H1 (cell line): ENCODE results near the gene MACROD1. TPM values are rescaled to one million over a fixed set of nuclear protein-coding genes. Genes with fewer than 3 reads are reported as not detected.

ENCODE experiments used
- ASH2L ChIP-seq: fragments of 200-600, 300-600 bp; sonication (generic); IDR thresholded peaks from one replicate; pipeline ENCODE4 v1.7.1; 2017; ENCODE audit warnings: low read length
- BACH1 ChIP-seq: IDR thresholded peaks from 2 replicates; pipeline ENCODE4 v1.6.1; 2012; ENCODE audit warnings: low read length, improper control_type of control experiment
- CBX5 ChIP-seq: fragments of 300-800, 300-1000 bp; sonication (generic); IDR thresholded peaks from 2 replicates; pipeline ENCODE4 v1.7.1; 2016; ENCODE audit warnings: antibody characterized with exemption, low read length, low read depth
- CEBPB ChIP-seq: IDR thresholded peaks from 2 replicates; pipeline ENCODE4 v1.6.1; 2012; ENCODE audit warnings: low read depth, low read length
- CREB1 ChIP-seq: IDR thresholded peaks from 2 replicates; pipeline ENCODE4 v1.6.1; 2012; ENCODE audit warnings: inconsistent platforms
- EGR1 ChIP-seq: IDR thresholded peaks from 2 replicates; pipeline ENCODE4 v1.6.1; 2011; ENCODE audit warnings: low read depth, low read length, borderline replicate concordance
- EP300 ChIP-seq, 2 experiments: IDR thresholded peaks; 1 replicate in 1 of 2; 2 replicates in 1 of 2; pipeline ENCODE4 v1.6.1; 2011 to 2012; ENCODE audit warnings: low read depth in 2 of 2, low read length in 2 of 2, mild to moderate bottlenecking in 2 of 2, borderline replicate concordance in 1 of 2, inconsistent platforms in 1 of 2, moderate library complexity in 1 of 2
- EZH2 ChIP-seq: fragments of 200-600 bp; sonication (generic); IDR thresholded peaks from 2 replicates; pipeline ENCODE4 v1.7.1; 2012; ENCODE audit warnings: low read depth, mild to moderate bottlenecking, moderate library complexity, low read length, inconsistent platforms; ENCODE audit not compliant: severe bottlenecking
- FOSL1 ChIP-seq: IDR thresholded peaks from 2 replicates; pipeline ENCODE4 v1.6.1; 2011; ENCODE audit warnings: mild to moderate bottlenecking, low read depth, low read length, moderate library complexity; ENCODE audit not compliant: insufficient read depth
- GABPA ChIP-seq: IDR thresholded peaks from 2 replicates; pipeline ENCODE4 v1.6.1; 2011; ENCODE audit warnings: mild to moderate bottlenecking, low read length, moderate library complexity, borderline replicate concordance; ENCODE audit not compliant: insufficient read depth
- JUN ChIP-seq: IDR thresholded peaks from 2 replicates; pipeline ENCODE4 v1.6.1; 2011; ENCODE audit warnings: low read depth, mild to moderate bottlenecking, improper control_type of control experiment, low read length
- KDM5A ChIP-seq: fragments of 200-600 bp; IDR thresholded peaks from 2 replicates; pipeline ENCODE4 v1.7.1; 2012; ENCODE audit warnings: mild to moderate bottlenecking, low read length, inconsistent platforms, mixed read lengths
- NANOG ChIP-seq: IDR thresholded peaks from 2 replicates; pipeline ENCODE4 v1.6.1; 2011; ENCODE audit warnings: low read length, low read depth, mild to moderate bottlenecking, inconsistent platforms; ENCODE audit not compliant: insufficient read depth, poor library complexity, severe bottlenecking
- POLR2AphosphoS5 ChIP-seq: IDR thresholded peaks from 2 replicates; pipeline ENCODE4 v1.6.1; 2011; ENCODE audit warnings: low read depth, low read length
- RAD21 ChIP-seq, 2 experiments: IDR thresholded peaks in 1 of 2; conservative IDR thresholded peaks in 1 of 2; 2 replicates each; pipeline ENCODE4 v1.6.1; 2011; ENCODE audit warnings: low read depth in 2 of 2, low read length in 2 of 2, improper control_type of control experiment in 1 of 2, inconsistent platforms in 1 of 2, mild to moderate bottlenecking in 1 of 2, moderate library complexity in 1 of 2
- RFX5 ChIP-seq: IDR thresholded peaks from 2 replicates; pipeline ENCODE4 v1.6.1; 2011; ENCODE audit warnings: low read depth, low read length, improper control_type of control experiment, borderline replicate concordance
- RNF2 ChIP-seq: fragments of 200-900, 300-1000 bp; sonication (generic); IDR thresholded peaks from 2 replicates; pipeline ENCODE4 v1.7.1; 2016; ENCODE audit warnings: borderline replicate concordance, low read depth, mild to moderate bottlenecking, antibody characterized with exemption, low read length; ENCODE audit not compliant: poor library complexity, severe bottlenecking; ENCODE audit errors: missing control alignments
- SIRT6 ChIP-seq: IDR thresholded peaks from one replicate; pipeline ENCODE4 v1.7.1; 2012; ENCODE audit warnings: low read length, inconsistent platforms
- SP1 ChIP-seq: IDR thresholded peaks from 2 replicates; pipeline ENCODE4 v1.6.1; 2011; ENCODE audit warnings: low read depth, low read length
- SP2 ChIP-seq: IDR thresholded peaks from 2 replicates; pipeline ENCODE4 v1.6.1; 2012; ENCODE audit warnings: mild to moderate bottlenecking, low read length, inconsistent platforms
- TAF1 ChIP-seq: IDR thresholded peaks from 2 replicates; pipeline ENCODE4 v1.6.1; 2011; ENCODE audit warnings: mild to moderate bottlenecking, low read depth, low read length
- TBP ChIP-seq: IDR thresholded peaks from 2 replicates; pipeline ENCODE4 v1.6.1; 2011; ENCODE audit warnings: low read depth, low read length, improper control_type of control experiment
- polyA plus RNA-seq, 7 experiments: library from polyadenylated mRNA; depleted of rRNA in 3 of 7; stranded (reverse) in 5 of 7; unstranded in 2 of 7; fragments of >200 nt in 5 of 7; fragments of 200-250 nt in 2 of 7; gene quantifications; 1 replicate in 5 of 7; 2 replicates in 1 of 7; 4 replicates in 1 of 7; pipeline versions ENCODE4 v1.2.1 to v1.2.3, GENCODE V29; 2011 to 2013; ENCODE audit warnings: missing spikeins in 2 of 7, mixed read lengths in 2 of 7
- total RNA-seq: library from RNA; stranded (reverse); fragmentation: NEBNext Ultra II Directional; extraction: Animal tissue kit (Norgen Biotek cat#: 25700); gene quantifications from 2 replicates; pipeline ENCODE4 v1.2.1, GENCODE V29; 2021
- TF ChIP-seq, protein P1 (sequence below): IDR thresholded peaks from 2 replicates; pipeline ENCODE4 v1.6.1; 2012; ENCODE audit warnings: inconsistent platforms

Gene MACROD1
- total and polyA plus RNA-seq, 2 of the 8 experiments (the other 6 are each of a cell fraction or from before 2014, with no cell fraction given) = 19.5 to 34.1 TPM

DNA sequence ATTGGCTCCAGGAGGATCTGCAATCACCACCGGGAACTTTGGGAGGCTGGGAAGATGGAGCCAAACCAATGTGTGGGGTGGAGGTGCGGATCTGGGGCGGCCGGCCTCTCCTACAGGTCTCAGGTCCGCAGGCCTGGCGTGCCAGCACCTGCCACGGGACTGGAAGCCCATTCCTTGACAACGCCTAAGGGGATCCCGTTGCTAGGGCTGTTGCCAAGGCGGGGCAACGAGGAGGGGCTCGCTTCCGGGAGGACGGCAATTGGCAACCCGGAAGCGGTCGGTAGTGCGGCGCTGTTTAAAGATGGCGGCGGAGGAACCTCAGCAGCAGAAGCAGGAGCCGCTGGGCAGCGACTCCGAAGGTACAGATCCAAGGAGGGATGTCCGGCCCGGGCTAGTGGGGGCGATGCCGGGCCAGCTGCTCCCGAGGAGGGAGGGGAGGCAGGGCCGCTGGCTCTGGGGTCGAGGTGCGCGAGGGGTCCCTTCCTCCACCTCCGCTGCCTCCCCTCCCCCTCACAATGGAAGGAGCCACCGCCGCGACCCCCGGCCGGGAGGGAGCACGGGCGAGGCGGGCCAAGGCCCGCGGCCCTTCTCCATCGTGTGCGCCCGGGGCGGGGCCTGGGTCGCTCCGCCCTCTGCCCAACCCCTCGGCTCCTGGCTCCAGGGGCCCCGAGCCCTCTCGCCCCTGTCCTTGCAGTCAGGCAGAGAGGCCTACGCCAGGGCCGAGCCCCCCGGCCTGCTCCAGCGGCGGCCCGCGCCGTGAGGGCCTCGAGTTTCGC is 179.6 kb downstream of the MACROD1 start, which contains the start of gene OTUB1 (continued):
- TF ChIP-seq RNF2 = no peak
- no peak for TF ChIP-seq EP300 (IDR thresholded peaks at IDR 0.05; ENCODE audit: borderline replicate concordance in 1 of 2, low read depth in 2 of 2, low read length in 2 of 2)
- TF ChIP-seq JUN = no peak
- TF ChIP-seq RFX5 = no peak
- no peak for TF ChIP-seq RAD21 (IDR thresholded peaks at IDR 0.05 in 1 of 2, conservative IDR thresholded peaks at IDR 0.05 in 1 of 2; ENCODE audit: low read depth in 2 of 2, low read length in 2 of 2)
- TF ChIP-seq GABPA = peak; percentile 82; the same call in 1 of the 2 replicates
- TF ChIP-seq FOSL1 = no peak
- no peak for TF ChIP-seq BACH1
- TF ChIP-seq, protein P1, sequence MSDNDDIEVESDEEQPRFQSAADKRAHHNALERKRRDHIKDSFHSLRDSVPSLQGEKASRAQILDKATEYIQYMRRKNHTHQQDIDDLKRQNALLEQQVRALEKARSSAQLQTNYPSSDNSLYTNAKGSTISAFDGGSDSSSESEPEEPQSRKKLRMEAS = peak; percentile 72; the same call in 1 of the 2 replicates
- TF ChIP-seq CBX5 = no peak
- TF ChIP-seq TAF1 = peak; percentile 97
- TF ChIP-seq EGR1 = peak; percentile 52; the same call in 1 of the 2 replicates
- peak; percentile 44; the same call in 1 of the 2 replicates for TF ChIP-seq SP1
- peak; percentile 10 for TF ChIP-seq NANOG
- TF ChIP-seq EZH2 = no peak
- peak; percentile 77 for TF ChIP-seq POLR2AphosphoS5
- no peak for TF ChIP-seq CEBPB
- TF ChIP-seq KDM5A = peak; percentile 89
- TF ChIP-seq SIRT6 = peak; percentile 73
- TF ChIP-seq CREB1 = no peak
- no peak for TF ChIP-seq SP2
- peak; percentile 91 for TF ChIP-seq ASH2L
- TF ChIP-seq TBP = peak; percentile 93
